Measurements from ENCODE around the gene SENP5. TPM values are rescaled to one million over a fixed set of nuclear protein-coding genes. Genes with fewer than 3 reads are reported as not detected.
"Not testable (repeated sequence)": the region's sequence is repeated elsewhere in the genome, so short reads cannot be mapped to it uniquely, and the experiment has no call there.

SENP5 gene
- total RNA-seq = 34.8 to 37.5 TPM (median 36.2 TPM) in 3 replicates
- long read RNA-seq, full-length matches to known transcripts = 13 of 25 reads
- long read RNA-seq, partial matches to known transcripts = 2 of 25 reads
- long read RNA-seq, other reads (novel, unspliced or antisense) = 10 of 25 reads

GRCh38 chr3:196867507-196868296 is at the start of gene SENP5:
TSS of gene SENP5 (plus strand) at chr3:196867920. CDS start at chr3:196885182, 17,262 bp downstream.
- TF ChIP-seq CTCF (IDR thresholded peaks at IDR 0.05) = no peak
- Mint-ChIP-seq H3K4me3 (ENCODE audit: unreplicated experiment) (peak within 1 kb of the TSS; percentile 96), H3K36me3 (ENCODE audit: low read depth) (no peaks in the 10 kb centered on the region), H3K4me1 (ENCODE audit: low read depth) (peaks cover 35% of the 10 kb centered on the region), H3K9me3 (ENCODE audit: low read depth) (peaks cover 6% of the 10 kb centered on the region), H3K27me3 (ENCODE audit: low read depth) (no peaks in the 10 kb centered on the region), H3K27ac (ENCODE audit: unreplicated experiment) (peak within 1 kb of the TSS; percentile 98)
- peak; percentile 95 for DNase-seq (ENCODE audit: low spot score)

- Mint-ChIP-seq H3K36me3 (ENCODE audit: low read depth) (peaks cover 40% of the 10 kb centered on the region), H3K4me1 (ENCODE audit: low read depth) (no peaks in the 10 kb centered on the region), H3K4me3 (ENCODE audit: unreplicated experiment) (no peak overlapping the region), H3K9me3 (ENCODE audit: low read depth) (peaks cover 3% of the 10 kb centered on the region), H3K27ac (ENCODE audit: unreplicated experiment) (no peak overlapping the region), H3K27me3 (ENCODE audit: low read depth) (no peaks in the 10 kb centered on the region)
- no peak for TF ChIP-seq CTCF (IDR thresholded peaks at IDR 0.05)
- DNase-seq (ENCODE audit: low spot score) = no peak
These were observed 45.8 kb upstream of the SENP5 start for GRCh38 chr3:196821806-196822355.

GRCh38 chr3:196829651-196830050 is 38.1 kb upstream of the SENP5 start:
- H3K4me1 Mint-ChIP-seq (ENCODE audit: low read depth); H3K4me3 Mint-ChIP-seq (ENCODE audit: unreplicated experiment); H3K9me3 Mint-ChIP-seq (ENCODE audit: low read depth); DNase-seq (ENCODE audit: low spot score); H3K27ac Mint-ChIP-seq (ENCODE audit: unreplicated experiment); H3K27me3 Mint-ChIP-seq (ENCODE audit: low read depth): not testable (repeated sequence)
- peaks cover 20% of the 10 kb centered on the region for H3K36me3 Mint-ChIP-seq (ENCODE audit: low read depth)

GRCh38 chr3:196835086-196835485 is 32.6 kb upstream of the SENP5 start:
- Mint-ChIP-seq H3K27me3 (ENCODE audit: low read depth) (no peaks in the 10 kb centered on the region), H3K4me3 (ENCODE audit: unreplicated experiment) (no peak overlapping the region), H3K27ac (ENCODE audit: unreplicated experiment) (no peak overlapping the region), H3K9me3 (ENCODE audit: low read depth) (no peaks in the 10 kb centered on the region), H3K4me1 (ENCODE audit: low read depth) (no peaks in the 10 kb centered on the region), H3K36me3 (ENCODE audit: low read depth) (peaks cover 10% of the 10 kb centered on the region)
- no peak for TF ChIP-seq CTCF (IDR thresholded peaks at IDR 0.05)
- DNase-seq (ENCODE audit: low spot score) = no peak

GRCh38 chr3:196836626-196837025 is 31.1 kb upstream of the SENP5 start:
- not testable (repeated sequence) for H3K4me3 Mint-ChIP-seq (ENCODE audit: unreplicated experiment); H3K27me3 Mint-ChIP-seq (ENCODE audit: low read depth); DNase-seq (ENCODE audit: low spot score)

GRCh38 chr3:196837819-196838420 is 29.8 kb upstream of the SENP5 start:
- Mint-ChIP-seq H3K27ac (ENCODE audit: unreplicated experiment) (no peak overlapping the region), H3K36me3 (ENCODE audit: low read depth) (peaks cover 6% of the 10 kb centered on the region), H3K4me3 (ENCODE audit: unreplicated experiment) (no peak overlapping the region), H3K27me3 (ENCODE audit: low read depth) (no peaks in the 10 kb centered on the region), H3K4me1 (ENCODE audit: low read depth) (no peaks in the 10 kb centered on the region), H3K9me3 (ENCODE audit: low read depth) (no peaks in the 10 kb centered on the region)
- peak; percentile 74 for TF ChIP-seq CTCF (IDR thresholded peaks at IDR 0.05)
- no peak for DNase-seq (ENCODE audit: low spot score)

More at GRCh38 chr3:196836626-196837025, 31.1 kb upstream of the SENP5 start:
- not testable (repeated sequence) for H3K9me3 Mint-ChIP-seq (ENCODE audit: low read depth); H3K36me3 Mint-ChIP-seq (ENCODE audit: low read depth); H3K27ac Mint-ChIP-seq (ENCODE audit: unreplicated experiment); H3K4me1 Mint-ChIP-seq (ENCODE audit: low read depth)

GRCh38 chr3:196839351-196839750 is 28.4 kb upstream of the SENP5 start:
- H3K4me1 Mint-ChIP-seq (ENCODE audit: low read depth); H3K4me3 Mint-ChIP-seq (ENCODE audit: unreplicated experiment); H3K36me3 Mint-ChIP-seq (ENCODE audit: low read depth); H3K27ac Mint-ChIP-seq (ENCODE audit: unreplicated experiment); H3K27me3 Mint-ChIP-seq (ENCODE audit: low read depth); DNase-seq (ENCODE audit: low spot score); H3K9me3 Mint-ChIP-seq (ENCODE audit: low read depth): not testable (repeated sequence)
